GM21717 (cell line): ENCODE data around the gene SLC12A4.
A peak's percentile ranks its signal among the peaks of the same experiment; 100 is the strongest.
"Not testable (repeated sequence)": the region's sequence is repeated elsewhere in the genome, so short reads cannot be mapped to it uniquely, and the experiment has no call there.

ENCODE experiments used
- ATAC-seq: cut with Tn5 transposase; IDR thresholded peaks from one replicate; pipeline ENCODE4 v1.9.1; 2021; ENCODE audit warnings: mild to moderate bottlenecking, moderate library complexity; ENCODE audit not compliant: unreplicated experiment

The SLC12A4 gene

GRCh38 chr16:67928561-67929364, 39.7 kb downstream of the SLC12A4 start:
- no peak for ATAC-seq

- no peak for ATAC-seq
These were observed 40.3 kb downstream of the SLC12A4 start for GRCh38 chr16:67928147-67928546.

- ATAC-seq, result no peak
These were observed 41.1 kb downstream of the SLC12A4 start for GRCh38 chr16:67927131-67927941.

GRCh38 chr16:67926181-67926750, 42.2 kb downstream of the SLC12A4 start:
- no peak for ATAC-seq

- no peak for ATAC-seq
These were observed 44.1 kb downstream of the SLC12A4 start for GRCh38 chr16:67924140-67924906.

GRCh38 chr16:67923414-67924116, 44.9 kb downstream of the SLC12A4 start:
- ATAC-seq, result no peak

- no peak for ATAC-seq
These were observed 45.7 kb downstream of the SLC12A4 start for GRCh38 chr16:67922740-67923139.

GRCh38 chr16:67922221-67922620, 46.2 kb downstream of the SLC12A4 start:
- ATAC-seq, result no peak

GRCh38 chr16:67919622-67920221, 48.7 kb downstream of the SLC12A4 start:
- ATAC-seq, result no peak

GRCh38 chr16:67917852-67918236, 50.6 kb downstream of the SLC12A4 start:
- no peak for ATAC-seq

- no peak for ATAC-seq
These were observed 51.1 kb downstream of the SLC12A4 start for GRCh38 chr16:67917140-67917851.

GRCh38 chr16:67915831-67916723, 52.4 kb downstream of the SLC12A4 start:
- ATAC-seq, result no peak

GRCh38 chr16:67915496-67915769, 53.0 kb downstream of the SLC12A4 start:
- not testable (repeated sequence) for ATAC-seq

GRCh38 chr16:67914758-67915495, 53.5 kb downstream of the SLC12A4 start:
- no peak for ATAC-seq

- peak; percentile 69 for ATAC-seq
These were observed 58.3 kb downstream of the SLC12A4 start for GRCh38 chr16:67910158-67910557.

- no peak for ATAC-seq
These were observed 59.2 kb downstream of the SLC12A4 start for GRCh38 chr16:67909056-67909742.
